ENCODE data around the gene YARS1. TPM values are rescaled to one million over a fixed set of nuclear protein-coding genes. Genes with fewer than 3 reads are reported as not detected.

Gene YARS1
- total RNA-seq, 4 donors from 2014 or later: 37.8 to 59.4 (median 55.9) TPM

GRCh38 chr1:32858791-32859190, 41.6 kb upstream of the YARS1 start:
- no peak for ATAC-seq
- Histone ChIP-seq H3K9me3 (no peaks in the 10 kb centered on the region), H3K4me3 (no peak overlapping the region), H3K36me3 (peaks cover 0 to 26% of the 10 kb centered on the region in 2 donors), H3K4me1 (peaks cover 11 to 54% of the 10 kb centered on the region in 2 donors), H3K27ac (no peak overlapping the region), H3K27me3 (no peaks in the 10 kb centered on the region)
- in situ Hi-C loops (cut with MboI; ENCODE audit: low sequenced_read_pairs in 4 of 4) (no loop called here), intact Hi-C loops (cut with DNase I; ENCODE audit: low total_unique reads) (no loop called here)
- TF ChIP-seq POLR2A (IDR thresholded peaks at IDR 0.05): no peak
- TF ChIP-seq CTCF (IDR thresholded peaks at IDR 0.05 in 4 of 5, conservative IDR thresholded peaks at IDR 0.05 in 1 of 5): no peak
- no peak for DNase-seq

DNA sequence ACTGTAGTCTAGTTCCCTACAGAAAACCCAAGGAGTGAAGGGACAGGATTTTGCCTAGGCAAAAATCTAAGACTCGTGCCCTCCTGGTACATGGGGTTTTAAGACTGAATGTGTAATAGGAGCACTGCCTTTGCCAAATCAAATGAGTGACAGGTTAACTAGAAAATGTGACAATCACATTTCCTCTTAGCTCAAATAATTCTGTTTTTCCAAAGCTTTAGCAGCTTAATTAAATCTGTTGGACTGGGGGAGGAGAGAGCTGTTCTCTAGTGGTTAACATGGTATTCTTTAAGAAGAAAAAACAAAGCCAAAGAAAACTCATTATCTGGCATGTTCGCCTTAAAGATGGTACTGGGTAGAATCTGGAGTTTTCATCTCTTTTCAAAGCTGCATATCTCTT, 41.0 kb upstream of the YARS1 start:
- H3K4me1 ChIP-seq: peaks cover 11 to 48% of the 10 kb centered on the region in 2 donors
- H3K9me3 ChIP-seq: no peaks in the 10 kb centered on the region
- TF ChIP-seq POLR2A (IDR thresholded peaks at IDR 0.05): no peak
- TF ChIP-seq CTCF (IDR thresholded peaks at IDR 0.05 in 4 of 5, conservative IDR thresholded peaks at IDR 0.05 in 1 of 5): no peak
- in situ Hi-C loops (cut with MboI; ENCODE audit: low sequenced_read_pairs in 4 of 4) (no loop called here), intact Hi-C loops (cut with DNase I; ENCODE audit: low total_unique reads) (no loop called here)
- H3K4me3 ChIP-seq: no peak overlapping the region
- H3K36me3 ChIP-seq: peaks cover 0 to 30% of the 10 kb centered on the region in 2 donors
- DNase-seq (no peak), ATAC-seq (no peak)
- no peaks in the 10 kb centered on the region for H3K27me3 ChIP-seq
- H3K27ac ChIP-seq: no peak overlapping the region

DNA sequence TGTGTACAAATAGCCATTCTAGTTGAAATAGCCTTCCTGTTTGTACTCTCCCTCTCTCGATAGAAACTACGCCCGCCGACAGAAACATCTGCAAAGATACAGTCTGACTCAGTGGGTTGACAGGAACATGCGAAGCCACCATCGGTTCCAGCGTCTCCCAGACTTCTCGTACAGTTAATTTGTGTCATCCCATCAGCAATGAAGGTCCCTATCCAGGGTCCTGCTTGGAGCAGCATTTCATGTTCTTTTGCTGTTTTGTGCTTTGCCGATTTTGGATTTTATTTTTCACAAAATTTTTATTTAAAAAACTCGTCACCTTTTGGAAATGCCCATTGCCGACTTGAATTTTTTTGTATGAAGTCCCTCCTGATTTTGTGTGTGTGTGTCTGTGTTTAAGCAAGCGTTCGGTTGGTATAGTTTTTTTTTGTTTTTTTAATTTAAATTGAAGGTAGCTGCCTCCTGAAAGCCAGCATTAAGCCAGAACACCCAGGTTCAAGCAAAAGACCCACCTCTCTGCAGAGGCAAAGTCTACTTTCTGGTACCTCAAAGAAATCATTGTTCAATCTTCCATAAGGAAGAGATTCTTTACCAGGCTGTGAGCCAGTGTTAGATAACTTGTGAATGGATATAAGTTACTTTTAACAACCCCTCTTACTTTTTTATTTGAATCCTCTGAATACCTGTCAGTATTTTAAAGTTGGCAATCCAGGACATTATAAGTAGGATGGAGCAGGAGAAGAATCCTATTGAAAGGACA, 38.9 kb upstream of the YARS1 start:
- intact Hi-C loops (cut with DNase I; ENCODE audit: low total_unique reads) (no loop called here), in situ Hi-C loops (cut with MboI; ENCODE audit: low sequenced_read_pairs in 4 of 4) (no loop called here)
- peaks cover 0 to 34% of the 10 kb centered on the region in 2 donors for H3K36me3 ChIP-seq
- peaks cover 11 to 32% of the 10 kb centered on the region in 2 donors for H3K4me1 ChIP-seq
- TF ChIP-seq CTCF (IDR thresholded peaks at IDR 0.05 in 4 of 5, conservative IDR thresholded peaks at IDR 0.05 in 1 of 5): no peak
- no peak for TF ChIP-seq POLR2A (IDR thresholded peaks at IDR 0.05)
- no peak overlapping the region for H3K4me3 ChIP-seq
- no peak overlapping the region for H3K27ac ChIP-seq
- no peaks in the 10 kb centered on the region for H3K27me3 ChIP-seq
- no peak for DNase-seq
- no peak for ATAC-seq
- no peaks in the 10 kb centered on the region for H3K9me3 ChIP-seq

DNA sequence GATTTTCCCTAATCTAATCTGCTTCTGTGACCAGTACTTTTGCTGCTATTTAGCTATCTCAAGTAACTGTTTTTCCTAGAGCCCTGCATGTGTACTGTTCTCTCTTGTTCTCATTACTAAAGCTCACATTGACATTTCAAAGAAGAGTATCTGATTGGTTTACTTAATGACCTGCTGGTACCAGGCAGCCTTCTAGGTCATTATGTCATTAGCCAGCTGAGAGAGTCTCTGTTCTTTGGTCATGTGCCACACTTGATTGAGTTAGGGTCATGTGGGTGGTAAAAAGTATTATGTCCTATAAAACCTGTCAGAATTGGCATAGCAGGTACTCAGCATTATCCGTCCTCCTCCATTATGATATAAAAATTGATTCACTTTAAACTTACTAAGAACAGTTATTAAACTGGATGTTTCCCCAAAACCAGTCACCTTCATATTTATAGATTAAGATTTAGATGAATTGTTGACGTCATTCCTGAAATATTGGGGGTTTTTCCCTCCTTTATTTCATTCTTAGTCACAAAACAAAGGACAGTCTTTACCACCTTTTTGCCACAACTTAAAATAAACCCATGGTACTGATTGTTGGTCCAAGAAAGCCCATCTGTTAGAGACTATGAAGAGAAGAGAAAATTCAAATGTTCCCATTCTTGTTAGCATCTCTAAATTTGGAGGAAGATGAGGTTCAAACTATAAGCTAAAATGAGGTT, 31.4 kb upstream of the YARS1 start:
- DNase-seq: no peak
- TF ChIP-seq POLR2A (IDR thresholded peaks at IDR 0.05): no peak
- no peak for TF ChIP-seq CTCF (IDR thresholded peaks at IDR 0.05 in 4 of 5, conservative IDR thresholded peaks at IDR 0.05 in 1 of 5)
- Histone ChIP-seq H3K27me3 (no peaks in the 10 kb centered on the region), H3K4me3 (no peak overlapping the region), H3K9me3 (no peaks in the 10 kb centered on the region), H3K27ac (no peak overlapping the region), H3K36me3 (peaks cover 0 to 24% of the 10 kb centered on the region in 2 donors), H3K4me1 (no peaks in the 10 kb centered on the region)
- intact Hi-C loops (cut with DNase I; ENCODE audit: low total_unique reads) (no loop called here), in situ Hi-C loops (cut with MboI; ENCODE audit: low sequenced_read_pairs in 4 of 4) (no loop called here)
- ATAC-seq: no peak
